Smooth muscle cell (in vitro differentiated cells): Measurements from ENCODE around the gene C1D. TPM values are rescaled to one million over a fixed set of nuclear protein-coding genes. Genes with fewer than 3 reads are reported as not detected.

Source experiments
- DNase-seq: peaks from one replicate; lab custom pipeline; 2025; ENCODE audit not compliant: unreplicated experiment; lab: John Stamatoyannopoulos, UW
- H2AFZ ChIP-seq: fragments of 200-600 bp; sonication (generic); 2 replicates; pipeline ENCODE4 v1.6.0; 2016; ENCODE audit warnings: antibody characterized with exemption, low read depth, mild to moderate bottlenecking
- H3F3A ChIP-seq: fragments of 200-600 bp; sonication (generic); 2 replicates; pipeline ENCODE4 v1.6.0; 2017; ENCODE audit warnings: antibody characterized with exemption, low read depth
- H3K27ac ChIP-seq: fragments of 200-600 bp; sonication (generic); 2 replicates; pipeline ENCODE4 v1.5.1; 2016; ENCODE audit warnings: low read depth, mild to moderate bottlenecking
- H3K27me3 ChIP-seq: fragments of 200-600 bp; sonication (generic); 2 replicates; pipeline ENCODE4 v1.6.1; 2016; ENCODE audit warnings: low read depth, mild to moderate bottlenecking
- H3K36me3 ChIP-seq: fragments of 200-600 bp; sonication (generic); 2 replicates; pipeline ENCODE4 v1.5.1; 2016; ENCODE audit warnings: low read depth
- H3K4me1 ChIP-seq: fragments of 200-600 bp; sonication (generic); 2 replicates; pipeline ENCODE4 v1.5.1; 2016; ENCODE audit warnings: low read depth
- H3K4me2 ChIP-seq: fragments of 200-600 bp; sonication (generic); 2 replicates; pipeline ENCODE4 v1.6.0; 2016; ENCODE audit warnings: mild to moderate bottlenecking
- H3K4me3 ChIP-seq: fragments of 200-600 bp; sonication (generic); 2 replicates; pipeline ENCODE4 v1.5.1; 2016; ENCODE audit warnings: mild to moderate bottlenecking
- H3K79me2 ChIP-seq: fragments of 200-600 bp; sonication (generic); 2 replicates; pipeline ENCODE4 v1.6.0; 2016; ENCODE audit warnings: low read depth, mild to moderate bottlenecking
- H3K9ac ChIP-seq: fragments of 200-600 bp; sonication (generic); 2 replicates; pipeline ENCODE4 v1.6.0; 2016; ENCODE audit warnings: low read depth
- H3K9me3 ChIP-seq: fragments of 200-600 bp; sonication (generic); replicated peaks from 2 replicates; pipeline ENCODE4 v1.5.1; 2016; ENCODE audit warnings: low read depth
- H4K20me1 ChIP-seq: fragments of 200-600 bp; sonication (generic); 2 replicates; pipeline ENCODE4 v1.6.0; 2016; ENCODE audit warnings: low read depth
- WGBS: methylation state at CpG from one replicate; pipeline ENCODE4 v1.1.7; 2016; ENCODE audit warnings: low lambda C conversion rate; 5-methylcytosine and 5-hydroxymethylcytosine counted together
- polyA plus RNA-seq: library from polyadenylated mRNA; unstranded; fragments of >200 nt; fragmentation: Nextera tagmentation; extraction: Ambion mirVana; gene quantifications from 2 replicates; pipeline ENCODE4 v1.2.1, GENCODE V29; 2016
- total RNA-seq: library from RNA; depleted of rRNA; stranded (reverse); fragments of >200 nt; gene quantifications from 2 replicates; pipeline ENCODE4 v1.2.3, GENCODE V29; 2014
- TF ChIP-seq, protein P1 (sequence below): fragments of 200-600 bp; sonication (generic); IDR thresholded peaks from 2 replicates; pipeline ENCODE4 v1.5.1; 2017; ENCODE audit warnings: borderline replicate concordance, mild to moderate bottlenecking, antibody characterized with exemption; ENCODE audit not compliant: insufficient read depth, poor library complexity, severe bottlenecking

Gene C1D
- total and polyA plus RNA-seq, 2 experiments from 2014 or later: 25.8 to 53.8 TPM

DNA sequence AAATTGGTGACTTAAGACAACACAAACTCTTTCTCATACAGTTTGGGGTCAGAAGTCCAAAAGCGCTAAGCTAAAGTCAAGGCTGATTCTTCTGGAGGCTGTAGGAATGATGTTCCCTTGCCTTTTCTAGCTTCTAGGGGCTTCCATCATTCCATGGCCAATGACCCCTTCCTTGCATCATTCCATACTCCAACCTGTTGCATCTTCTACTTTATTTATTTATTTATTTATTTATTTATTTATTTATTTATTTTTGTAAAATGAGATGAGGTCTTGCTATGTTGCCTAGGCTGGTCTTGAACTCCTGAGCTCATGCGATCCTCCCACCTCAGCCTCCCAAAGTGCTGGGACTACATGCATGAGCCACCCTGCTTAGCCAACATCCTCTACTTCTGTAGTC, 44.7 kb upstream of the C1D start:
- H3K4me3 ChIP-seq: no peak overlapping the region
- H3K4me1 ChIP-seq: no peaks in the 10 kb centered on the region
- WGBS: 95% methylated on average over 2 of the region's 2 CpGs
- no peak overlapping the region for H2AFZ ChIP-seq
- H4K20me1 ChIP-seq: no peaks in the 10 kb centered on the region
- no peak overlapping the region for H3K9ac ChIP-seq
- no peaks in the 10 kb centered on the region for H3F3A ChIP-seq
- DNase-seq: no peak
- no peaks in the 10 kb centered on the region for H3K36me3 ChIP-seq
- no peaks in the 10 kb centered on the region for H3K27me3 ChIP-seq
- TF ChIP-seq, protein P1, sequence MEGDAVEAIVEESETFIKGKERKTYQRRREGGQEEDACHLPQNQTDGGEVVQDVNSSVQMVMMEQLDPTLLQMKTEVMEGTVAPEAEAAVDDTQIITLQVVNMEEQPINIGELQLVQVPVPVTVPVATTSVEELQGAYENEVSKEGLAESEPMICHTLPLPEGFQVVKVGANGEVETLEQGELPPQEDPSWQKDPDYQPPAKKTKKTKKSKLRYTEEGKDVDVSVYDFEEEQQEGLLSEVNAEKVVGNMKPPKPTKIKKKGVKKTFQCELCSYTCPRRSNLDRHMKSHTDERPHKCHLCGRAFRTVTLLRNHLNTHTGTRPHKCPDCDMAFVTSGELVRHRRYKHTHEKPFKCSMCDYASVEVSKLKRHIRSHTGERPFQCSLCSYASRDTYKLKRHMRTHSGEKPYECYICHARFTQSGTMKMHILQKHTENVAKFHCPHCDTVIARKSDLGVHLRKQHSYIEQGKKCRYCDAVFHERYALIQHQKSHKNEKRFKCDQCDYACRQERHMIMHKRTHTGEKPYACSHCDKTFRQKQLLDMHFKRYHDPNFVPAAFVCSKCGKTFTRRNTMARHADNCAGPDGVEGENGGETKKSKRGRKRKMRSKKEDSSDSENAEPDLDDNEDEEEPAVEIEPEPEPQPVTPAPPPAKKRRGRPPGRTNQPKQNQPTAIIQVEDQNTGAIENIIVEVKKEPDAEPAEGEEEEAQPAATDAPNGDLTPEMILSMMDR: no peak
- H3K27ac ChIP-seq: no peak overlapping the region
- no peaks in the 10 kb centered on the region for H3K79me2 ChIP-seq
- no peaks in the 10 kb centered on the region for H3K9me3 ChIP-seq
- no peak overlapping the region for H3K4me2 ChIP-seq

DNA sequence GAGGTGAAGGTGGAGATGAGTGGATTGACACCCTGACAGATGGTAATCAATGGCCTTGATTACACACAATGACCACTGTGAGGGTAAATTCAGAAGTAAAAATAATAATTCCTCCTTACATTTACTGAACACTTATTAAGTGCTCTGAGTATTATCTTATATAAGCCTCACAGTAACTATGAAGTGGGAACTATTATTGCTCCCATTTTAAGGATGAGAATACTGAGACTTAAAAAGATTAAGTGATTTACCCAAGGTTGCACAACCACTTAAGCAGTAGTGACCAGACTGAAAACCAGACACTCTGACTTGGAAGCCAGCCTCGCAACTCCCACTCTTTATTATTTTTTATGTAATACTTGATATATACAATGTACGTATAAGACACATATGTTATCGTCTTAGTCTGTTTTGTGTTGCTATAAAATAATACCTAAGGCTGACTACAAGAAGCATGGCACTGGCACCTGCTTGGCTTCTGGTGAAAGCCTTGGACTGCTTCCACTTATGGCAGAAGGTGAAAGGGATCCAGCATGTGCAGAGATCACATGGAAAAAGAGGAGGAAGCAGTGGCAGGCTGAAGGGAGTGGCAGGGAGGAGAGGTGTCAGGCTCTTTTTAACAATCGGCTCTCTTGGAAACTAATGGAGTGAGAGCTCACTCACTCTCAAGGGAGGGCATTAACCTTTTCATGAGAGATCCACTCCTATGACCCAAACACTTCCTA, 41.5 kb upstream of the C1D start:
- H3K9ac ChIP-seq: no peak overlapping the region
- H3K79me2 ChIP-seq: no peaks in the 10 kb centered on the region
- no peak overlapping the region for H3K27ac ChIP-seq
- H3K36me3 ChIP-seq: no peaks in the 10 kb centered on the region
- no peak overlapping the region for H3K4me2 ChIP-seq
- no peaks in the 10 kb centered on the region for H3K27me3 ChIP-seq
- TF ChIP-seq, protein P1: no peak
- no peaks in the 10 kb centered on the region for H3F3A ChIP-seq
- 98% methylated on average over 4 of the region's 4 CpGs for WGBS
- H3K4me1 ChIP-seq: no peaks in the 10 kb centered on the region
- no peaks in the 10 kb centered on the region for H4K20me1 ChIP-seq
- no peaks in the 10 kb centered on the region for H3K9me3 ChIP-seq
- DNase-seq: no peak
- no peak overlapping the region for H3K4me3 ChIP-seq
- no peak overlapping the region for H2AFZ ChIP-seq

DNA sequence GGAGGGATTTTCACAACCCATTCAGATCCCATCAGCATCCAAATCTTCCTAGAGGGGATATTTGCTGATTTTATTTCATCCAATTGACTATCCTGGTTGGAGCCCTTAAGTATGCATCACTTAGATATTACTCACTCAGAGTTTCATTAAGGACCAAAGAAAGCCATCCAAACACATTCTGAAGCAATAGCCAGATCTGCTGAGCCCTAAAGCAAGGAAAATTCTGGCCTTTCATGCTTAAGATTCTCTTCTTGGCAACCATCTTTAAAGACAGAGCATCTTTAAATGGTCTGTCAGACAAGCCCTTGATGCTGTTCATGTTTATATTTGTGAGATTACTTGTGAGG, 40.9 kb upstream of the C1D start:
- Histone ChIP-seq H3K36me3 (no peaks in the 10 kb centered on the region), H3K9ac (no peak overlapping the region), H3K79me2 (no peaks in the 10 kb centered on the region), H3K4me1 (no peaks in the 10 kb centered on the region), H3F3A (no peaks in the 10 kb centered on the region), H3K27me3 (no peaks in the 10 kb centered on the region), H2AFZ (no peak overlapping the region), H3K4me3 (no peak overlapping the region), H3K9me3 (no peaks in the 10 kb centered on the region), H4K20me1 (no peaks in the 10 kb centered on the region), H3K27ac (no peak overlapping the region), H3K4me2 (no peak overlapping the region)
- DNase-seq: no peak
- TF ChIP-seq, protein P1: no peak

DNA sequence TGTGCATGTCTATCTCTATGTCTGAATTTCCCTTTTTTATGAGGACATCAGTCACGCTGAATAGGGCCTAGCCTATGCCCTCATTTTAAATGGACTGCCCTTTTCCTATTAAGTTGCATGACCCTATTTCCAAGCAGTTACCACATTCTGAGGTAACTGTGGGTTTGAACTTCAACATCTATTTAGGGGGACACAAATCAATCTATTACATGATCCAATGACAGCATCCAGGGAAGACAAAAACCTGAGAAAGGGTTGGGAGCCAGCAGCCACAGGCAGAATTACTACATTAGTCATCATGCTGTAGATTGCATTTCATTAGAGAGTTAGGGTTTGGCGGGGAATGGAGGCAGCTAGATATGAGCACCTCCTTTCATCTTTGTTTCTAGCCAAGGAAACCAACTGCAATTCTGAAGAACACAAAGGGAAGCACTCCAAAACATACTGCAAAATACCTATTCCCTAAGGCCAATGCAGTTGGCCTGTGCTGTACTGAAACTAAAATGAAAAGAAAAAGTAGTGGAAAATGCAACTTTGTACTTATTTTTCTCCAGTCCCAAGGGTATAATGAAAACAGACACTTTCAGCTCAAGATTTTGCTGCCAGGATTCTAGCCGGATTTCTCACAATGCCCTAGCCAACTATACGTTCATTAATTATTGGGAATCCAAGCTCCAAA, 40.4 kb upstream of the C1D start:
- no peak overlapping the region for H3K4me2 ChIP-seq
- no peak overlapping the region for H3K9ac ChIP-seq
- no peak overlapping the region for H2AFZ ChIP-seq
- H3F3A ChIP-seq: no peaks in the 10 kb centered on the region
- H3K4me1 ChIP-seq: no peaks in the 10 kb centered on the region
- no peak overlapping the region for H3K4me3 ChIP-seq
- DNase-seq: no peak
- no peaks in the 10 kb centered on the region for H3K36me3 ChIP-seq
- TF ChIP-seq, protein P1: no peak
- 85% methylated on average over 4 of the region's 4 CpGs for WGBS
- H3K79me2 ChIP-seq: no peaks in the 10 kb centered on the region
- H4K20me1 ChIP-seq: no peaks in the 10 kb centered on the region
- H3K9me3 ChIP-seq: no peaks in the 10 kb centered on the region
- no peak overlapping the region for H3K27ac ChIP-seq
- H3K27me3 ChIP-seq: no peaks in the 10 kb centered on the region
